GM18508 (cell line): ENCODE measurements around the gene PKD1.

Source experiments
- ATAC-seq: cut with Tn5 transposase; IDR thresholded peaks from one replicate; pipeline ENCODE4 v1.9.1; 2021; ENCODE audit warnings: moderate number of reproducible peaks; ENCODE audit not compliant: insufficient read depth, unreplicated experiment

The PKD1 gene

DNA sequence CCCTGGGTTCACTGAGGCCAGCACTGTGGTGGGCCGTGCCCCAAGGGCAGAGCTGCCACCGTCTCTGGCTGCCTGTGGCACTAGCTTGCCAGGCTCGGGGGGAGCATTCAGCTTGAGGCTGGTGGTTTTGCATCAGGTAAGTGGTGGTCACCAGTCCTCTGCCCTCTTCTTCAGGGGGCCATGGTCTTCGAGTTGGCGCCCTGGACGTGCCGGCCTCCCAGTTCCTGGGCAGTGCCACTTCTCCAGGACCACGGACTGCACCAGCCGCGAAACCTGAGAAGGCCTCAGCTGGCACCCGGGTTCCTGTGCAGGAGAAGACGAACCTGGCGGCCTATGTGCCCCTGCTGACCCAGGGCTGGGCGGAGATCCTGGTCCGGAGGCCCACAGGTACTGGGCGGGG, 55.7 kb downstream of the PKD1 start:
- no peak for ATAC-seq

DNA sequence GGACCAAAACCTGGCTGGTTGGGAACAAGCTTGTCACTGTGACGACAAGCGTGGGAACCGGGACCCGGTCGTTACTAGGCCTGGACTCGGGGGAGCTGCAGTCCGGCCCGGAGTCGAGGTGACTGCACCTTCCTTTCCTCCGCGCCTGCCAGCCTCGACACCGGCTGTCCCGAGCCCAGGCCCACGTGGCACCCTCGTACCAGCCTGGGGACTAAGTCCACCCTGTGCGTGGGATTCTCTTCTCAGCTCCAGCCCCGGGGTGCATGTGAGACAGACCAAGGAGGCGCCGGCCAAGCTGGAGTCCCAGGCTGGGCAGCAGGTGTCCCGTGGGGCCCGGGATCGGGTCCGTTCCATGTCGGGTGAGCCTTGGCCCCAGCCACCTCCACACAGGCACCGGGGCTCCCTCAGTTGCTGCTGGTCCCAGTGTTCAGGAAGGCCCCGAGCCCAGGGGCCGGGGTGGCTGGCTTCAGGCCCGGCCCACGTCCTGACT, 56.3 kb downstream of the PKD1 start:
- ATAC-seq, result no peak

DNA sequence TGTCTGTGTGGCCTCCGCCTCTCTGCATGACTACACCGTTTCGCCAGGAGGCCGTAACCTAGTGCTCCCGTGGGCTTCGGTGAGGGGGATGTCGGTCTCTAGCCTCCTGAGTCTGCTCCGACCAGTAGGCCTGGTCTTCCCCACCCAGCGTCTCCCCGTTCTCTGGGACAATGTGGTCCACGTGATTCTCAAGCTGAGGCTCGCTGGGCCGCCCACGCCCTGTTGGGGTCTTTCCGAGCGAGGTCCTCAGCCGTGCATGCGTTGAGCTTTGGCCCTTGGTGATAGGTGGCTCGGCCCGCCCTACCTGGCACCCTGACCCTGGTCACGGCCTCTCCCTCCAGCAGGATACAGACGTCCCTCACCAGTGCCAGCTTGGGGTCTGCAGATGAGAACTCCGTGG, 57.0 kb downstream of the PKD1 start:
- no peak for ATAC-seq

DNA sequence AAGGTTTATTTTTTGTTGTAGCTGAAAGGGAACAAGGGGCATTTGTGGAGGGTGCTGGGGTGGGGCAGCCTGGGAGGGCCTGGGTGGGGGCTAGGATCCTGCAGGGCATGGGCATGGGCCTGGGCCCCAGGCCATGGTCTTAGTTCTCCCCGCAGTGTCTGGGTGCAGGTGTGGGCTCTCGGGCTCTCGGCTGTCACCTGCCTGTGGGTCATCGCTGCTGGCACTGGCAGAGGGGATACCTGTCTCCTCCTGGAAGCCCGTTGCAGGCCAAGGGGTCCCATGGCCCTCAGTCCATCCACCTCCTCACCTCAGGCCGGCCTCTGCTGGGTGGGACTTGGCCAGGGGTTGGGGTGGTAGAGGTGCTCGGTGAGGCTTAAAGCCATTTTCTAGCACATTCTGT, 57.6 kb downstream of the PKD1 start:
- no peak for ATAC-seq

DNA sequence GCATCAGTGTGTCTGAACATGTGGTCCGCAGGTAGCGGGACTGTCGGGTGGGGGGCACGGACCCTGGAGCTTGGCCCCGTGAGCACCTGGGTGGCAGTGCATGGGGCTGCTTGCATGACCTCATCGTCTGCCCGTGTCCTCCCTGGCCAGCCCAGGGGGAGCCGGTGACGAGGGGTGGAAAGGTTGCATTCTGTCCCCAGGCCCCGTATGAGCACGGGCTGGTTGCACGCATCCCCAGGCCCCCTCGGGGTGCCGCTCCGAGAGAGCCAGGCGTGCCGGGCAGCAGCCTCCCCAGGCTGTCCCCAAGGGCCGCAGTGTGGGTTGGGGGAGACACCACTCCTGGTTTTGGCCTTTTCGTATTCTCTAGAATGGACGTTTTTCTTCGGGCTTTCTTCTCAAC, 58.0 kb downstream of the PKD1 start:
- ATAC-seq, result no peak

DNA sequence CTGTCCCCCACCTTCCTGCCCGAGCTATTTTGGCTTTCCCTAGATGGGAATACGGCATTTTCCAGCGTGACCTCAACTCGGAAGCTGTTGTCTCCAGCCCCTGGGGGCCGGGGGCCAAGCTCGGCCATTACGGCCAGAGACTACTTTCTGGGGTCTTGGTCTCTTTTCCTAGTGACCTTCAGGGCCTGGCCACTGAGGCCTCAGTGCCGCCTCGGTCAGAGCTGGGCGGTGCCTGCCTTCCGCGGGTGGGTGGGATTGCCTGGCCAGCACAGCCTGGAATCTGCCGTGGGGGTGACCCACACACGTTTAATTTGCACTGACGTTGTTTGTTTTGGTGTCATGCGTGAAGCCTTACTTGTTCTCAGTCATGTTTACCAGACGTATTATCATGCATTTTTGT, 58.7 kb downstream of the PKD1 start:
- no peak for ATAC-seq

DNA sequence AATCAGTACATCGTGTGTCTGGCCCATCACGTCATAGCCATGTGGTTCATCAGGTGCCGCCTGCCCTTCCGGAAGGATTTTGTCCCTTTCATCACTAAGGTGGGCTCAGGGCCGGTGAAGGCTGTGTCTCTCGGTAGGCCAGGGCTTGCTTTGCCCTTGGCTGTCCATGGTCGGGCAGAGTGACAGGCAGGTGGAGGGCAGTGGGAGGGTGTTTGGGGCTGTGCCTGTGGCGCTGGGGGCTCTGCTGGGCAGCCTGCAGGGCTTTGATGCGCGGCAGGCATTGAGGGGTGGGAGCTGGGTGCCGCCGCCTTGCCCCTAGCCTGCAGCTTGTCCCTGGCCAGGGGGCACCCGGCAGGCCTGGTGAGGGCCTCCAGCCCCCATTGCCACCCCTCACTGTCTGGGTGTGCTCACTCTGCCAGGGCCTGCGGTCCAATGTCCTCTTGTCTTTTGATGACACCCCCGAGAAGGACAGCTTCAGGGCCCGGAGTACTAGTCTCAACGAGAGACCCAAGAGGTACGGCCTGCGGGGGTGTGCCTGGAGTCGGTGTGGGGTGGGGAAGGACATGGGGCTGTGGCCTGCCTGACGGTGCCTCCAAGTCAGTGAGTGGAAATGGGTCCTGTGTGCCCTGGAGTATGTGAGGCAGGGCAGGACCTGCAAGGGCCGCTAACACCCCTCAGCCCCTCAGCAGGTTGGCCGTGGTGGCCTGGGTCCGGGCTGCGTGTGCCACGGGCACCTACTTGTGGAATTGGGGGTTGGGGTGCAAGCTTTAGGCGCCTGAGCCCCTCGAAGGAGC, 59.4 kb downstream of the PKD1 start:
- no peak for ATAC-seq

DNA sequence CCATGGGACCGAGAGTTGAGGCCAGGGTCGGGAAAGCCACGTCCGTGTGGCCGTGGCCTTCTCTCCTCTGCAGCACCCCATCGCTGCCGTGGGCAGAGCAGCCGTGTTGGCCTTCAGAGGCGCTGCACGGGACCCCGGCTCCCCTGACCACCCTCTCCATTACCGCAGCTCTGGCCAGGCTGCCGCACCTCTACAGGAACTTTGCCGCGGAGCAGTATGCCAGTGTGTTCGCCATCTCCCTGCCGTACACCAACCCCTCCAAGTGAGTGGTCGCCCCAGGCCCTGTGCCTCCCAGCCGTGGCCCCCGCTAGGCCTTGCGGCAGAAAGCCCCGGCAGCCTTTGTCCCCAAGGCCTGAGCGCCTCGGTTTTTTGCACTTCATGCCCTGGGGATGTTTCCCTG, 60.1 kb downstream of the PKD1 start:
- no peak for ATAC-seq

DNA sequence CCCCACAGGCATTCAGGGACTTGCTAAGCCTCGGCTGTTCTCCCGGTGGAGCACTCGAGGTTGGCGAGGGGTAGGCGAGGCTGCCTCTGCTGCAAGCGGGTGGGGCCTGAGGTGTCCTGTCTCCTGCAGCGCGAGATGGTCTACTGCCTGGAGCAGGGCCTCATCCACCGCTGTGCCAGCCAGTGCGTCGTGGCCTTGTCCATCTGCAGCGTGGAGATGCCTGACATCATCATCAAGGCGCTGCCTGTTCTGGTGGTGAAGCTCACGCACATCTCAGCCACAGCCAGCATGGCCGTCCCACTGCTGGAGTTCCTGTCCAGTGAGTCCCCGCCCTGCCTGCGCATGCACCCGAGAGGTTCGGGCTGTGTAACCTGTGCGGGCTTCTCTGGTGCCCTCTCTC, 61.6 kb downstream of the PKD1 start:
- no peak for ATAC-seq

DNA sequence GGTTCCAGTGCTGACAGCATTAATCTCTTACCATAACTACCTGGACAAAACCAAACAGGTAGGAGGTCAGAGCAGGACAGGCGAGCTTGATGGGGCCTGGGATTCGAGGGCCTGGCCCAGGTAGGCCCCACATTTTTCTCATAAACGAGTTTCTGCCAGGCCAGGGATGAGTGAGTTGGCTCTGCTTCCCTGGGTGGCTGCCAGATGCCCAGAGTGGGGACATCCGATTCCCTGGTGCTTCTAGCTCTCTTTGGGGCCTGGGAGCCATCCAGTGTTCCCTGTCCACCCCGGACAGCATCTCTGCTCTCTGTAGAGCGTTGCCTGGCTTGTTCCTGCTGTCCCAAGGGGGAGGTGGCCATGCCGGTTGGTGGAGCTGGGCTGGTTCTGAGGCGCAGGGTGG, 62.8 kb downstream of the PKD1 start:
- ATAC-seq, result no peak

DNA sequence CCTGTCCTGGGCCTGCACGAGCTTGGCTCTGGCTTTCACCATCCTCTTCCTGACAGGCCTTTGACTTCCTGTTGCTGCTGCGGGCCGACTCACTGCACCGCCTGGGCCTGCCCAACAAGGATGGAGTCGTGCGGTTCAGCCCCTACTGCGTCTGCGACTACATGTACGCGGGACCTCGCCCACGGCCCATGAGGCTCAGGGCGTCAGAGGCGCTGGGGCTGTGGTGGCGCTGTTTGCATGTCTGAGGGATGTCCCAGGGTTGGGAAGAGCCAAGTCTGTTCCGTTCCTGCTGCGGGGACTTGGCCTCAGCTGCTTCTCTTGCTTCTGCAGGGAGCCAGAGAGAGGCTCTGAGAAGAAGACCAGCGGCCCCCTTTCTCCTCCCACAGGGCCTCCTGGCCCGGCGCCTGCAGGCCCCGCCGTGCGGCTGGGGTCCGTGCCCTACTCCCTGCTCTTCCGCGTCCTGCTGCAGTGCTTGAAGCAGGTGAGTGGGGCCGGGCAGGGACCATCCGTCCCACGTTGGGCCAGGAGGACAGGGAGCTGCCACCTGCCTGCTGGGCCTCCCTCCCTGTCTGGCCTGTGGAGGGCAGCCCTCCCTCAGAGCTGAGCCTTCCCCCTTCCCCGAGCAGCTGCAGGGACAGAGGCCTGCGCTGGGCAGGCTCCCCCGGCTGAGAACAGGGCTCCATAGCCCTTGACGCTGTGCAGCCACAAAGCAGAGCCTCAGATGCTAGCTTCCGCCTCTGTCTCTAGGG, 64.1 kb downstream of the PKD1 start:
- no peak for ATAC-seq

DNA sequence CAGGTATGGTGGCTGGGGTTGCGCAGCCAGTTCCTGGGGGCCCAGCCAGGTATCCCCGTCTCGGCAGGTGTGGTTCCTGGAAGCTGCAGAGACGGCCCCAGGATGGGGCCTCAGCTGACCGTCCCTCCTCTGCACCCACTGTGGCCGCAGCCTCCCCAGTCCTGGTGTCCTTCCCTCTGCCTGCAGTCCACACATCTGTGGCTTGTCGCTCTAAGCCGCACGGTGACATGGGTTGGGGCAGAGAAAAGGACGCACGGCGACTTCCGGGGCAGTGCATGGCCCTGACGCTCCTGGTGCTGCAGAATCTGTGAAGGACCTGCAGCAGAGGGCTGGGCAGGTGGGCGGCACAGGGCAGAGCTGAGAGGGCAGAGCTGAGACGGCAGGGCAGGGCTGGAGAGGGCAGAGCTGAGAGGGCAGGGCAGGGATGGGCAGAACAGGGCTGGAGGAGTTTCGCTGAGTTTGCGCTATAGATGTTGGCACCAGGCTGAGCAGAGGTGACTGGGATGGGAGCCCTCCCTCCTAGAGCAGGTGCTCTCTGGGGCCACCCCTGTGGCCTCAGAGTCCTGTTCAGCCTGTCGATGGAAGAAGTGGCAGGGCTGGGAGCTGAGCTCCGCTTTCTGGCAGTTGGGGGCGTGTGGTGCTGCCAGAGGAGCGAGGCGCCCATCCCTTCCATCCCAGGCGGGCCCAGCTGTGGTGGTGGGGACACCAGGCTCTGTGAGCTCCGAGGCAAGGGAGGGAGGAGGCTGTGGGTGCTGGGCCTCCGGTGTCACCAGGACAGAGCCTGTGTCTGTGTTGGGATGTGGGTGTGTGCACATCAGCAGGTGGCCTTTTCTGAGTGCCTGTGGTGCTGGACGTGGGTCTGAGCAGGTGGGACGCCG, 64.9 kb downstream of the PKD1 start:
- no peak for ATAC-seq

DNA sequence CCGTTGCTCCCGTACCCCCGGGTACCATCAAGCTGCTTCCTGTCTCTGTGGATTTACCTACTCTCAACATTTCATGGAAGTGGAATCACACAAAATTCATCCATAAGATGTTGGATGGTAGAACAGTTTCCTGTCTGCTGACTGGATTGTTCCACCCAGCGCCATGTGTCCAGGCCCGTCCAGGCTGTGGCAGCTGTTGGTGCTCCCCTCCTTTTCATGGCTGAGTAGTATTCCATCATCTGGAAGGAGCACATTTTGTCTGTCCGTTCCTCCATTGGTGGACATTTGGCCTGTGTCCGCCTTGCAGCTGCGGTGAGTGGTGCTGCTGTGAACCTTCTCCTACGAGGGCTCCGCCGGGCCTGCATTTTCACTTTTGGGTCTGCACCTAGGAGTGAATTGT, 69.6 kb downstream of the PKD1 start:
- ATAC-seq, result no peak

DNA sequence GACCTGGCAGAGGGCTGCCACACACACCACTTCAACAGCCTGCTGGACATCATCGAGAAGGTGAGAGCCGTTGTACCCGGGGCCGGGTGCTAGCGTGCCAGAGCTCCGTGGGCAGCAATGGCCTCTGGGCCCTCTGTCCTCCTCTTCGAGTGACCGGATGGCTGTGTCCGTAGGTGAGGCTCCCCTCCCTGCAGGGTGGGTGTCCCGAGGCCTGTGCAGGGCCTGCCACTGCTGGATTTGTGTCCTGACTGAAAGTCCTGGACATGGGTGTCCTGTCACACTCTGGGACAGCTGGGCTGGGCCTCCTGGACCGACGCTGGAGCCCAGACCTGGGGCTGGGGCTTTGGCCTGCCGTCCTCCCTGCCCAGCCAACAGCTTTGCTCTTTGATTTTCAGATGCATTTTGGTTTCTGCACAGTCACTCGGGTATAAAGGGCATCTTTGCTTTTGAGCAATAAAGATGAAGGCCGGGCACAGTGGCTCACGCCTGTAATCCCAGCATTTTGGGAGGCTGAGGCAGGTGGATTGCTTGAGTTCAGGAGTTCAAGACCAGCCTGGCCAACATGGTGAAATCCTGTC, 71.2 kb downstream of the PKD1 start:
- ATAC-seq, result no peak

DNA sequence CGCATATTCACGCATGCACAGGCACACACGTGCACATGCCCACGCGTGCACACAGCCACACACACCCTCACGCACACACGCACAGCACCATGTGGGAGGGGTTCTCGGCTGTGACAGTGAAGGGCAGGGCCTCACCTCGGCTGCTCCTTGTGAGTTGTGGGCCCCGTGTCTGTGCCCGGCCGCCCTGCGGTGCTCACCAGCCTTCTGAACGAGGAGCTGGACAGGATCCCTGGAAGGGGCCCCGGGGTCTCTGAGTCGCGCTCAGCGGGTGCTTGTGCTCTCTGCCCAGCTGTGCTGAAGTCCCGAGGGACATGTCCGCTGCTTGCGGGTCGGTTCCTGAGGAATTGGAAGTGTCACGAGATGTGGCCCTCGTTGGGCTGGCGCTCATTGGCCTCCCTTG, 71.8 kb downstream of the PKD1 start:
- ATAC-seq, result no peak

DNA sequence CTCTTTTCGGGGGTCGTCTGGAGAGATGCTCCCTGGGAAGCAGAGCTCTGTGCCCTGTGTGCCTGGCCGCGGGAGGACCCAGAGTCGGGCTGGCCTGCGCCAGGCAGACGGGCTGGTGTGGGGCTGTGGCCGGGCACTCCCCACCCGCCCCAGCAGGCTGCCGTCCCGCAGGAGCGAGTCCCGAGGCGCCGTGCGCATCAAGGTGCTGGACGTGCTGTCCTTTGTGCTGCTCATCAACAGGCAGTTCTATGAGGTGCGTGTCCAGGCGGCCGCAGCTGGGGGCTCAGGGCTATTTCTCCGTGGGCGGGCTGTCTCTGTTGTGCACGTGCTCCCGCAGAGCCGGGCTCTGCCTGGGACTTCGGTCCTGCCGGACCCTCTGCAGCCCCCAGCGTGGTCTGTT, 72.9 kb downstream of the PKD1 start:
- ATAC-seq, result no peak

DNA sequence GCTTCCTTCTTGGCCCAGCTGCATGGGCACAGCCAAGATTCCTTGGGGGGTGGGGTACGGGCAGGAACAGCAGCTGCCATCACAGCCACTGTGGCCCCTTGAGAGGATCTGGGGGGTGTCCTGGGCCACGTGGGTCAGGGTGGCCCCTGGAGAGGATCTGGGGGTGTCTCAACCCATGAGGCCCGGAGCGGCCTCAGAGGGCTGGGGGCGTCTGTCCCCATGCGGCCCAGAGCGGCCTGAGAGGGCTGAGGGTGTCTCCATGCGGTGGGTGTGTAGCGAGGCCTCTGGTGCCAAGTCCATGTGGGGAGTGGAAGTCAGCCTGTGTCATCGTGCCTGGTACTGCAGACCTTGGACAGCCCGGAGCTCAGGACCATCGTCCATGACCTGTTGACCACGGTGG, 74.2 kb downstream of the PKD1 start:
- ATAC-seq, result no peak

DNA sequence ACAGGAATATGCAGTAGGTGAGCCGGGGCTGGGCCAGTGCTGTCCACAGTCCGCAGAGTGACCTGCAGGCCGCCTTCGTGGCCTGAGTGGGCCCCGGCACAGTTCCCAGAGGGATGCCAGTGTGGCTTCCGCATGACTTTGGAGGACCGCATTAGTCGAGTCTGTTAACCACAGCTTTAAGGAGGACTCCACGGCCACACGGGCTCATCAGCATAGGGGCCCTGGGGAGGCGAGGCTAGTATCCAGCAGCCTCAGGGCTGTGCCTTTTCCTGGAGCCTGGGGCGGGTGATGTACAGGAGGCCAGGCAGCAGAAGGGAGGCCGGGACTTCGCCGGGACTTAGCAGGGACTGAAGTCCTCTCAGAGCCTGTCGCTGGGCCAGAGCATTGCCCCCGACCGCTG, 74.7 kb downstream of the PKD1 start:
- no peak for ATAC-seq

DNA sequence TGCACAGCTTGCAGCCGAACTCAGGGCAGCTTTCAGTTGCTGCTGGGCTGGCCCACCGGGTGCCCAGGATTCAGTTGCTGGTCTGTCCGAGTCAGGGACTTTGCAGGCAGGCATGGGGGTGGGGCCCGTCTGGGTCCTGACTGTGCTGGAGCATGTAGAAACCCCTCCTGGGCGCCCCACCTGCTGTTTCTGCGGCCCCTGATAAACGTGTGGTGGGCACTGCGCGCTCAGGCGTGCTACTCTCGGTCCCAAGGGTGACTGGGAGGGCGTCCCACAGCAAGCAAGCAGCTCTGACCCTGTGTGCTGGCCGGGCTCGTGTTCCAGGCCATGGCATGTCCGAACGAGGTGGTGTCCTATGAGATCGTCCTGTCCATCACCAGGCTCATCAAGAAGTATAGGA, 75.4 kb downstream of the PKD1 start:
- ATAC-seq, result no peak

DNA sequence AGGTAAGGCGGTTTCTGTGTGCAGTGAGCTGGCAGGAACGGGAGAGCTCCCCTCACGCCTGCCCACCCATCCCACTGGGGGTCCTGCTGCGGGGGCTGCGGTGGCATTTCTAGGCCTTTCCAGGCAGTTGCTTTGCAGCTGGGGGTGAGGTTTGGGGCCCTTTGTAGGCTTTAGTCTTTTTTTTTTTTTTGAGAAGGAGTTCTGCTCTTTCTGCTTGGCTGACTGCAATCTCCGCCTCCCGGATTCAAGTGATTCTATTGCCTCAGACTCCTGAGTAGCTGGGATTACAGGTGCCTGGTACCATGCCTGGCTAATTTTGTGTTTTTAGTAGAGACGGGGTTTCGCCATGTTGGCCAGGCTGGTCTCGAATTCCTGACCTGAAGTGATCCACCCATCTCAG, 76.8 kb downstream of the PKD1 start:
- ATAC-seq, result no peak

DNA sequence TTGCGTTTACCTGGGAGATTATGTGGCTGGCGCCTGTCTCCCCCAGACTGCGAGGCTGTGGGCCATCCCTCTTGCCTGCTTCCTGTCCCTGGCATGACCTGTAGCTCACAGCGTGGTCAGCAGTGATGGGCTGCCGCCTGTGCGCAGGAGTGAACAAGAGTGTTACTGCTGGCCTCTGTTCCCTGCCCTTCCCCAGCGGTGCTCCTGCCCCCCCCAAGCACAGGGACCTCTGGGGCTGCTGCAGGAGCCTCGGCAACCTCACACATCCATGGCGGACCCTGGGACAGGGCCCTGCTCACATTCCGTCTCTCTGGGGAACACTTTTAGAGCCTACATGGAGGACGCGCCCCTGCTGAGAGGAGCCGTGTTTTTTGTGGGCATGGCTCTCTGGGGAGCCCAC, 77.3 kb downstream of the PKD1 start:
- ATAC-seq, result no peak
